ENCODE measurements around the gene EYS. TPM values are rescaled to one million over a fixed set of nuclear protein-coding genes. Genes with fewer than 3 reads are reported as not detected.

EYS gene
- total RNA-seq, 2 experiments from 2014 or later: not detected

- DNase-seq: no peak
- peaks cover 5% of the 10 kb centered on the region for H3K9me3 Mint-ChIP-seq
- intact Hi-C loops (cut with micrococcal nuclease): no loop called here
Observed at GRCh38 chr6:64733433-64733832, 973.6 kb downstream of the EYS start.

GRCh38 chr6:64732888-64733287 lies 974.1 kb downstream of the EYS start:
- CTCF ChIA-PET: no interaction called here
- no peaks in the 10 kb centered on the region for H3K4me1 Mint-ChIP-seq (ENCODE audit: low read depth)
- H3K27me3 Mint-ChIP-seq (ENCODE audit: low read depth): no peaks in the 10 kb centered on the region
- no peak for DNase-seq
- H3K4me3 Mint-ChIP-seq: no peak overlapping the region
- no peak overlapping the region for H3K27ac Mint-ChIP-seq
- intact Hi-C loops (cut with micrococcal nuclease): no loop called here
- H3K36me3 Mint-ChIP-seq (ENCODE audit: low read depth): no peaks in the 10 kb centered on the region
- H3K9me3 Mint-ChIP-seq: peaks cover 5% of the 10 kb centered on the region

More at GRCh38 chr6:64733433-64733832, 973.6 kb downstream of the EYS start:
- H3K4me3 Mint-ChIP-seq: no peak overlapping the region
- H3K27me3 Mint-ChIP-seq (ENCODE audit: low read depth): no peaks in the 10 kb centered on the region
- no peaks in the 10 kb centered on the region for H3K36me3 Mint-ChIP-seq (ENCODE audit: low read depth)
- no peak overlapping the region for H3K27ac Mint-ChIP-seq
- H3K4me1 Mint-ChIP-seq (ENCODE audit: low read depth): no peaks in the 10 kb centered on the region
- CTCF ChIA-PET: interaction anchor here (0.6 kb wide), 1 partner anchor 121 kb away, joined by 3 read pairs; no protein-coding TSS in a partner anchor

- CTCF ChIA-PET: no interaction called here
- H3K4me3 Mint-ChIP-seq: no peak overlapping the region
- H3K27ac Mint-ChIP-seq: no peak overlapping the region
- no peaks in the 10 kb centered on the region for H3K27me3 Mint-ChIP-seq (ENCODE audit: low read depth)
- peaks cover 5% of the 10 kb centered on the region for H3K9me3 Mint-ChIP-seq
- H3K4me1 Mint-ChIP-seq (ENCODE audit: low read depth): no peaks in the 10 kb centered on the region
- no peak for DNase-seq
- intact Hi-C loops (cut with micrococcal nuclease): no loop called here
- H3K36me3 Mint-ChIP-seq (ENCODE audit: low read depth): no peaks in the 10 kb centered on the region
Observed at GRCh38 chr6:64729522-64729921, 977.5 kb downstream of the EYS start.

- H3K4me3 Mint-ChIP-seq: no peak overlapping the region
- intact Hi-C loops (cut with micrococcal nuclease): no loop called here
- DNase-seq: no peak
- H3K4me1 Mint-ChIP-seq (ENCODE audit: low read depth): no peaks in the 10 kb centered on the region
- H3K27ac Mint-ChIP-seq: no peak overlapping the region
- H3K9me3 Mint-ChIP-seq: peaks cover 9% of the 10 kb centered on the region
- H3K27me3 Mint-ChIP-seq (ENCODE audit: low read depth): no peaks in the 10 kb centered on the region
- H3K36me3 Mint-ChIP-seq (ENCODE audit: low read depth): no peaks in the 10 kb centered on the region
- CTCF ChIA-PET: no interaction called here
Observed at GRCh38 chr6:64727075-64727474, 980.0 kb downstream of the EYS start.

GRCh38 chr6:64724091-64724490 lies 982.9 kb downstream of the EYS start:
- H3K36me3 Mint-ChIP-seq (ENCODE audit: low read depth): no peaks in the 10 kb centered on the region
- H3K27me3 Mint-ChIP-seq (ENCODE audit: low read depth): no peaks in the 10 kb centered on the region
- peaks cover 6% of the 10 kb centered on the region for H3K9me3 Mint-ChIP-seq
- no peak overlapping the region for H3K27ac Mint-ChIP-seq
- CTCF ChIA-PET: no interaction called here
- DNase-seq: no peak
- intact Hi-C loops (cut with micrococcal nuclease): no loop called here
- H3K4me1 Mint-ChIP-seq (ENCODE audit: low read depth): no peaks in the 10 kb centered on the region
- no peak overlapping the region for H3K4me3 Mint-ChIP-seq

- intact Hi-C loops (cut with micrococcal nuclease): no loop called here
- Mint-ChIP-seq H3K4me3 (no peak overlapping the region), H3K36me3 (ENCODE audit: low read depth) (no peaks in the 10 kb centered on the region), H3K27ac (no peak overlapping the region), H3K9me3 (peaks cover 6% of the 10 kb centered on the region), H3K27me3 (ENCODE audit: low read depth) (no peaks in the 10 kb centered on the region), H3K4me1 (ENCODE audit: low read depth) (no peaks in the 10 kb centered on the region)
- no peak for DNase-seq
- CTCF ChIA-PET: no interaction called here
Observed at GRCh38 chr6:64723327-64724058, 983.5 kb downstream of the EYS start.

GRCh38 chr6:64721865-64722264 lies 985.2 kb downstream of the EYS start:
- intact Hi-C loops (cut with micrococcal nuclease): no loop called here
- no peak for DNase-seq
- no peaks in the 10 kb centered on the region for H3K27me3 Mint-ChIP-seq (ENCODE audit: low read depth)
- no peak overlapping the region for H3K27ac Mint-ChIP-seq
- no peaks in the 10 kb centered on the region for H3K36me3 Mint-ChIP-seq (ENCODE audit: low read depth)
- no peak overlapping the region for H3K4me3 Mint-ChIP-seq
- CTCF ChIA-PET: no interaction called here
- H3K4me1 Mint-ChIP-seq (ENCODE audit: low read depth): no peaks in the 10 kb centered on the region
- H3K9me3 Mint-ChIP-seq: peaks cover 6% of the 10 kb centered on the region

- CTCF ChIA-PET: no interaction called here
- Mint-ChIP-seq H3K36me3 (ENCODE audit: low read depth) (no peaks in the 10 kb centered on the region), H3K4me3 (no peak overlapping the region), H3K27me3 (ENCODE audit: low read depth) (no peaks in the 10 kb centered on the region), H3K4me1 (ENCODE audit: low read depth) (no peaks in the 10 kb centered on the region), H3K9me3 (peaks cover 5% of the 10 kb centered on the region), H3K27ac (no peak overlapping the region)
- intact Hi-C loops (cut with micrococcal nuclease): no loop called here
- DNase-seq: no peak
Observed at GRCh38 chr6:64717281-64717680, 989.7 kb downstream of the EYS start.

- Mint-ChIP-seq H3K9me3 (peaks cover 5% of the 10 kb centered on the region), H3K4me1 (ENCODE audit: low read depth) (no peaks in the 10 kb centered on the region), H3K4me3 (no peak overlapping the region), H3K27me3 (ENCODE audit: low read depth) (no peaks in the 10 kb centered on the region), H3K36me3 (ENCODE audit: low read depth) (no peaks in the 10 kb centered on the region), H3K27ac (no peak overlapping the region)
- DNase-seq: no peak
- CTCF ChIA-PET: no interaction called here
- intact Hi-C loops (cut with micrococcal nuclease): no loop called here
Observed at GRCh38 chr6:64715624-64716023, 991.4 kb downstream of the EYS start.

GRCh38 chr6:64714073-64714472 lies 993.0 kb downstream of the EYS start:
- CTCF ChIA-PET: no interaction called here
- intact Hi-C loops (cut with micrococcal nuclease): no loop called here
- DNase-seq: no peak
- H3K36me3 Mint-ChIP-seq (ENCODE audit: low read depth): no peaks in the 10 kb centered on the region
- peaks cover 5% of the 10 kb centered on the region for H3K9me3 Mint-ChIP-seq
- no peak overlapping the region for H3K4me3 Mint-ChIP-seq
- no peaks in the 10 kb centered on the region for H3K4me1 Mint-ChIP-seq (ENCODE audit: low read depth)
- no peak overlapping the region for H3K27ac Mint-ChIP-seq
- no peaks in the 10 kb centered on the region for H3K27me3 Mint-ChIP-seq (ENCODE audit: low read depth)

GRCh38 chr6:64713175-64713574 lies 993.9 kb downstream of the EYS start:
- Mint-ChIP-seq H3K4me3 (no peak overlapping the region), H3K27me3 (ENCODE audit: low read depth) (no peaks in the 10 kb centered on the region), H3K4me1 (ENCODE audit: low read depth) (no peaks in the 10 kb centered on the region), H3K9me3 (peaks cover 5% of the 10 kb centered on the region), H3K27ac (no peak overlapping the region), H3K36me3 (ENCODE audit: low read depth) (no peaks in the 10 kb centered on the region)
- DNase-seq: no peak
- intact Hi-C loops (cut with micrococcal nuclease): no loop called here
- CTCF ChIA-PET: no interaction called here

GRCh38 chr6:64712606-64713005 lies 994.4 kb downstream of the EYS start:
- Mint-ChIP-seq H3K36me3 (ENCODE audit: low read depth) (no peaks in the 10 kb centered on the region), H3K4me1 (ENCODE audit: low read depth) (no peaks in the 10 kb centered on the region), H3K4me3 (no peak overlapping the region), H3K9me3 (peaks cover 5% of the 10 kb centered on the region), H3K27ac (no peak overlapping the region), H3K27me3 (ENCODE audit: low read depth) (no peaks in the 10 kb centered on the region)
- CTCF ChIA-PET: no interaction called here
- DNase-seq: no peak
- intact Hi-C loops (cut with micrococcal nuclease): no loop called here

- intact Hi-C loops (cut with micrococcal nuclease): no loop called here
- Mint-ChIP-seq H3K36me3 (ENCODE audit: low read depth) (no peaks in the 10 kb centered on the region), H3K27ac (no peak overlapping the region), H3K9me3 (peaks cover 17% of the 10 kb centered on the region), H3K4me3 (no peak overlapping the region), H3K4me1 (ENCODE audit: low read depth) (no peaks in the 10 kb centered on the region), H3K27me3 (ENCODE audit: low read depth) (no peaks in the 10 kb centered on the region)
- no peak for DNase-seq
- CTCF ChIA-PET: no interaction called here
Observed at GRCh38 chr6:64703922-64704321, 1003.1 kb downstream of the EYS start.

Data from activated naive CD4-positive, alpha-beta T cell treated with anti-CD3 and anti-CD28 coated beads for 36 hours (primary cell).